Vagina (tissue), 2 donors: ENCODE results near the gene TCHP.
A peak's percentile ranks its signal among the peaks of the same experiment; 100 is the strongest.

Source experiments
- CTCF ChIP-seq, 3 experiments: fragments of 450-650 bp in 2 of 3; fragments of 200-600 bp in 1 of 3; sonication (generic) in 1 of 3; IDR thresholded peaks; one replicate each; pipeline ENCODE4 v1.5.1; 2017 to 2019; ENCODE audit warnings: antibody characterized with exemption in 3 of 3, mild to moderate bottlenecking in 2 of 3, moderate library complexity in 2 of 3
- POLR2AphosphoS5 ChIP-seq, 2 donors: sonication (generic); formaldehyde crosslinking; IDR thresholded peaks; one replicate each; pipeline ENCODE4 v1.9.0; 2017; ENCODE audit warnings: antibody characterized with exemption in 2 of 2, mild to moderate bottlenecking in 2 of 2, low read depth in 1 of 2; ENCODE audit not compliant: insufficient read depth in 1 of 2

- TF ChIP-seq POLR2AphosphoS5 (IDR thresholded peaks at IDR 0.05; ENCODE audit: insufficient read depth in 1 of 2, low read depth in 1 of 2) (peak in 1 of 2 donors; percentile 9), CTCF (IDR thresholded peaks at IDR 0.05) (no peak)
Observed at GRCh38 chr12:109875572-109876131, 24.4 kb upstream of the TCHP start.
